ENCODE results near the gene TENM4. TPM values are rescaled to one million over a fixed set of nuclear protein-coding genes. Genes with fewer than 3 reads are reported as not detected.

The TENM4 gene
- total and polyA plus RNA-seq, 2 of the 13 experiments (the other 11 are each of a cell fraction or from before 2014, with no cell fraction given) = not detected

GRCh38 chr11:78796956-78797355 is 643.9 kb downstream of the TENM4 start:
- H3K36me3 ChIP-seq (replicated peaks in 1 of 2; ENCODE audit: control insufficient read depth in 1 of 2, insufficient read depth in 2 of 2, low read length in 2 of 2) = no peaks in the 10 kb centered on the region
- intact Hi-C loops (cut with micrococcal nuclease; ENCODE audit: unreplicated experiment) (no loop called here), in situ Hi-C loops (cut with HindIII; ENCODE audit: extremely low pct_ligation_motif_present, low pct_unique_long_range_greater_than_20kb) (no loop called here)
- TF ChIP-seq NKX3-1 (CRISPR knock-in tag; IDR thresholded peaks at IDR 0.05) (no peak), KDM4B (CRISPR knock-in tag; IDR thresholded peaks at IDR 0.05) (no peak), IRX3 (CRISPR knock-in tag; IDR thresholded peaks at IDR 0.05; ENCODE audit: borderline replicate concordance, low read depth) (no peak), ARNT2 (CRISPR knock-in tag; IDR thresholded peaks at IDR 0.05; ENCODE audit: low read depth) (no peak), IKZF5 (CRISPR knock-in tag; IDR thresholded peaks at IDR 0.05) (no peak), THAP9 (CRISPR knock-in tag; IDR thresholded peaks at IDR 0.05; ENCODE audit: borderline replicate concordance) (no peak), ZNF788 (CRISPR knock-in tag; IDR thresholded peaks at IDR 0.05; ENCODE audit: borderline replicate concordance) (no peak), SRY (CRISPR knock-in tag; IDR thresholded peaks at IDR 0.05) (no peak)
- ChIA-PET CTCF (ENCODE audit: low intra/inter-chr PET ratio, low total read pairs) (no interaction called here), POLR2A (no interaction called here)
- ATAC-seq (no peak), FAIRE-seq (no peak), DNase-seq (ENCODE audit: low spot score) (no peak)
- H3K27ac ChIP-seq (ENCODE audit: extremely low read length, insufficient read depth, low read length) = no peak overlapping the region
- H2AFZ ChIP-seq (ENCODE audit: low read length) = no peak overlapping the region
- H3K27me3 ChIP-seq (ENCODE audit: control insufficient read depth in 1 of 2, insufficient read depth in 2 of 2, low read length in 2 of 2) = peaks cover 3 to 15% of the 10 kb centered on the region in 2 experiments; a peak in 2 of 5 replicates
- no peak overlapping the region for H3K4me2 ChIP-seq (ENCODE audit: low read depth, low read length)
- no peaks in the 10 kb centered on the region for H3K9me3 ChIP-seq (ENCODE audit: low read length)
- H3K4me3 ChIP-seq (replicated peaks in 1 of 3; ENCODE audit: insufficient read depth in 1 of 3, low read depth in 2 of 3, low read length in 3 of 3) = no peak overlapping the region
- no TSS peak for BruUV-seq (replicated peaks)
- no peaks in the 10 kb centered on the region for H3K79me2 ChIP-seq (ENCODE audit: insufficient read depth, low read length)
- H4K20me1 ChIP-seq (ENCODE audit: insufficient read depth, low read length) = no peaks in the 10 kb centered on the region
- H3K4me1 ChIP-seq (ENCODE audit: insufficient read depth, low read length) = no peaks in the 10 kb centered on the region
- no peak overlapping the region for H3K9ac ChIP-seq (ENCODE audit: insufficient read depth, low read depth, low read length)
- WGBS (ENCODE audit: low lambda C conversion rate) = 29% methylated on average over 2 of the region's 2 CpGs

Measured in HepG2 (cell line).